K562 treated with DMSO at 1 percent for 4 hours (cell line): ENCODE data around the gene GOLGA8R. TPM values are rescaled to one million over a fixed set of nuclear protein-coding genes. Genes with fewer than 3 reads are reported as not detected.

Experiments
- total RNA-seq: library from RNA; unstranded; fragments of 300-600 nt; gene quantifications from 2 replicates; pipeline ENCODE4 v1.2.3, GENCODE V29; 2022; ENCODE audit not compliant: insufficient read depth

GOLGA8R gene, protein sequence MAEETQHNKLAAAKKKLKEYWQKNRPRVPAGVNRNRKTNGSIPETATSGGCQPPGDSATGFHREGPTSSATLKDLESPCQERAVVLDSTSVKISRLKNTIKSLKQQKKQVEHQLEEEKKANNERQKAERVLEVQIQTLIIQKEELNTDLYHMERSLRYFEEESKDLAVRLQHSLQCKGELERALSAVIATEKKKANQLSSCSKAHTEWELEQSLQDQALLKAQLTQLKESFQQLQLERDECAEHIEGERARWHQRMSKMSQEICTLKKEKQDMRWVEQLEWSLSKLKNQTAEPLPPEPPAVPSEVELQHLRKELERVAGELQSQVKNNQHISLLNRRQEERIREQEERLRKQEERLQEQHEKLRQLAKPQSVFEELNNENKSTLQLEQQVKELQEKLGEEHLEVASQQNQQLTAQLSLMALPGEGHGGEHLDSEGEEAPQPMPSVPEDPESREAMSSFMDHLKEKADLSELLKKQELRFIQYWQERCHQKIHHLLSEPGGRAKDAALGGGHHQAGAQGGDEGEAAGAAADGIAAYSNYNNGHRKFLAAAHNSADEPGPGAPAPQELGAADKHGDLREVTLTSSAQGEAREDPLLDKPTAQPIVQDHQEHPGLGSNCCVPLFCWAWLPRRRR
- total RNA-seq = not detected in 2 replicates

DNA sequence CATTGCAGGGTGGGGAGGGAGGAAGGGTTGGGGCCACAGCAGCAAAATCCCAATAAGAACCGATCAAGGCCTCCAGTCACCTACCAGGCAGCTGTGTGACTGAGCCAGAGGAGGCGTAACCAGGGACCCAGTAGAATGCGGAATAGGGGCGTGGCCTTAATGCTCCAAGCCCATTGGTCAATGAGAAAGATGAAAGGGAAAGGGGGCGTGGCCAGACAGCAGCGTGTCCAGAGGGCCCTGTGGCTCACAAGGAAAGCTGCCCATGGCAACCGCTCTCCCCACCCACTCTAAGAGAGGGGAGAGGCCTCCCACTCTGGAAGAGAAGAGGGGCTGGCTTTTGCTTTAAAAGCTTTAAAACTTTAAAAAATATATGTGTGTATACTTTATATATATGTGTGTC is at the start of gene GOLGA8R:
Gene GOLGA8R (minus strand): TSS at position 101 of the 400 bp plus-strand sequence. CDS start 98 bp downstream, at position 3.

DNA sequence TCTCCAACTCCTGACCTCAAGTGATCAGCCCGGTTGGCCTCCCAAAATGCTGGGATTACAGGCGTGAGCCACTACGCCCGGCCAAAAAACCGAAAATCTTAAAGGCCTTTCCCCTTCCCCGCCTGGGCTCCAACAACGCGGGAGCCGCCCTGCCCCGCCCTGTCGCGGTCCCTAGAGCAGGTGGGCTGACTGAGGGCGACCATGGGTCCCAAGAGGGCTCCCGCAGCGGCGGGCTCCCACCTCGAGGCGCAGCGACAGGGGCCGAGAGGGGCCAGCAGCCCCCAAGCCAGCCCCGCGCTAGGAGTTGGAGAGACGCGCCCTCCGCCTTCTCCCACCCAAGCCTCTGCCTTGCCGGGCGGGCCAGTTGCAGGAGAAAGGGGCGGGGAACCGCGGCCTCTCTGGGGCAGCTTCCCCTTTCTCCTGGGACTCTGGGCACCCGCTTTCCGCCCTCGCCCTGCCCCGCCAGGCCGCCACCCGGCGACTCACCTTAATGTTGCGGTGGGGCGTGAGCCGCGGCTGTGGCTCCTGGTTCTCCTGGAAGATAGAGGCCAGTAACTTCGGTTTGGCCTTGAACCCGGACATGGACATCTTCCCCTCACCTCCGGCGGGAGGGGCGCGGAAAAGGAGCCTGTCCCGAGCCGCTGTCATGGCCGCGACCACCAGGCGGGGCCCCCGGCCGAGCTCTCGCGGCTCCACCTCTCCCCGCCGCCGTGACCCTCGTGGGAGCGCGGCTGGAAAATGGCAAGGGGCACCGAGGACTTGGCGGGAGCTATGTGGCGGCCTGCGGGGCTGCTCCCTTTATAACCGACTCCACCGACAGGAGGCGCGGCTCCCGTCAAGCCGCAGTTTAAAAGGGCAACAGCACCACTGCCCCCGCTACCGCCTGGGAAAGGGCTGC is 21.0 kb downstream of the GOLGA8R start, which contains the start of gene CHRFAM7A:
Gene CHRFAM7A (minus strand): TSS at position 775 of the 898 bp plus-strand sequence. CDS start 10,189 bp downstream, outside the sequence.

Other genes with a start within 250 kb of the GOLGA8R start
- not detected in 2 replicates for gene CHRFAM7A, start 20.7 kb downstream of the GOLGA8R start, total RNA-seq
- gene GOLGA8Q, start 137.8 kb upstream of the GOLGA8R start, total RNA-seq = not detected in 2 replicates
- gene GOLGA8H, start 189.8 kb upstream of the GOLGA8R start, total RNA-seq = not detected in 2 replicates